ENCODE results near the gene EXTL2.

GRCh38 chr1:100930494-100930893 lies 35.9 kb upstream of the EXTL2 start:
- TF ChIP-seq EZH2 (IDR thresholded peaks at IDR 0.05) (no peak), POLR2AphosphoS5 (IDR thresholded peaks at IDR 0.05; ENCODE audit: borderline replicate concordance, low read depth, low read length) (no peak)
